Measurements from ENCODE around the gene HAGH. TPM values are rescaled to one million over a fixed set of nuclear protein-coding genes. Genes with fewer than 3 reads are reported as not detected.

Gene HAGH
- total and polyA plus RNA-seq, 9 of the 15 experiments (the other 6 are each of a cell fraction or from before 2014, with no cell fraction given) = 0.46 to 35.1 (median 16.8) TPM

GRCh38 chr16:1790261-1790610 lies 36.4 kb downstream of the HAGH start (continued):
- TF ChIP-seq ZNF318 (IDR thresholded peaks at IDR 0.05; ENCODE audit: borderline replicate concordance in 1 of 2, low read depth in 1 of 2) (no peak), HMGN3 (IDR thresholded peaks at IDR 0.05; ENCODE audit: borderline replicate concordance, extremely low read depth, insufficient read length, low read depth, low read length) (no peak), ZBTB11 (CRISPR knock-in tag; IDR thresholded peaks at IDR 0.05) (no peak), GTF2E2 (tag; IDR thresholded peaks at IDR 0.05) (no peak), ARID3B (CRISPR knock-in tag; IDR thresholded peaks at IDR 0.05; ENCODE audit: borderline replicate concordance) (no peak), GTF3C2 (IDR thresholded peaks at IDR 0.05; ENCODE audit: borderline replicate concordance, extremely low read depth, insufficient read length) (no peak), CHD1 (IDR thresholded peaks at IDR 0.05; ENCODE audit: low read length) (no peak), TAL1 (IDR thresholded peaks at IDR 0.05) (no peak)

Measured in K562 (cell line).